ENCODE measurements around the gene ACAD10. TPM values are rescaled to one million over a fixed set of nuclear protein-coding genes. Genes with fewer than 3 reads are reported as not detected.

Gene ACAD10
- total and polyA plus RNA-seq, 2 of the 13 experiments (the other 11 are each of a cell fraction or from before 2014, with no cell fraction given): 15.2 to 16.3 TPM

- TF ChIP-seq ZNF142 (CRISPR knock-in tag; IDR thresholded peaks at IDR 0.05): no peak
- peak; percentile 57; the same call in 1 of the 2 replicates for TF ChIP-seq THRA (CRISPR knock-in tag; IDR thresholded peaks at IDR 0.05; ENCODE audit: borderline replicate concordance)
- no peak for TF ChIP-seq EZH2 (conservative IDR thresholded peaks at IDR 0.05; ENCODE audit: low read depth, low read length)
- no peak for TF ChIP-seq SMARCE1 (IDR thresholded peaks at IDR 0.05; ENCODE audit: borderline replicate concordance)
- no peak; the same call in 1 of the 2 replicates for TF ChIP-seq FOXC1 (CRISPR knock-in tag; IDR thresholded peaks at IDR 0.05; ENCODE audit: borderline replicate concordance)
- TF ChIP-seq SP1 (IDR thresholded peaks at IDR 0.05): no peak
- no peak for TF ChIP-seq SP1 (CRISPR knock-in tag; IDR thresholded peaks at IDR 0.05)
- TF ChIP-seq MIER3 (CRISPR knock-in tag; IDR thresholded peaks at IDR 0.05; ENCODE audit: borderline replicate concordance): no peak; the same call in 1 of the 2 replicates
- TF ChIP-seq ZNF687 (CRISPR knock-in tag; IDR thresholded peaks at IDR 0.05): peak; percentile 69
- TF ChIP-seq ZKSCAN8 (CRISPR knock-in tag; IDR thresholded peaks at IDR 0.05; ENCODE audit: borderline replicate concordance): no peak
- TF ChIP-seq SOX5 (CRISPR knock-in tag; IDR thresholded peaks at IDR 0.05; ENCODE audit: borderline replicate concordance): peak; percentile 37; the same call in 1 of the 2 replicates
- no peak for TF ChIP-seq ZNF850 (CRISPR knock-in tag; conservative IDR thresholded peaks at IDR 0.05)
- TF ChIP-seq ATRX (CRISPR knock-in tag; IDR thresholded peaks at IDR 0.05; ENCODE audit: borderline replicate concordance): no peak
- TF ChIP-seq ZNF281 (CRISPR knock-in tag; IDR thresholded peaks at IDR 0.05; ENCODE audit: borderline replicate concordance): peak; percentile 28; the same call in 1 of the 2 replicates
These were observed 88.1 kb downstream of the ACAD10 start (continued) for GRCh38 chr12:111773801-111774551.

Measured in HepG2 (cell line).